NCI-H69 (cell line): ENCODE results near the gene ATP5IF1.

Source experiments
- DNase-seq: peaks from one replicate; lab custom pipeline; 2025; lab: John Stamatoyannopoulos, UW

Gene ATP5IF1

DNA sequence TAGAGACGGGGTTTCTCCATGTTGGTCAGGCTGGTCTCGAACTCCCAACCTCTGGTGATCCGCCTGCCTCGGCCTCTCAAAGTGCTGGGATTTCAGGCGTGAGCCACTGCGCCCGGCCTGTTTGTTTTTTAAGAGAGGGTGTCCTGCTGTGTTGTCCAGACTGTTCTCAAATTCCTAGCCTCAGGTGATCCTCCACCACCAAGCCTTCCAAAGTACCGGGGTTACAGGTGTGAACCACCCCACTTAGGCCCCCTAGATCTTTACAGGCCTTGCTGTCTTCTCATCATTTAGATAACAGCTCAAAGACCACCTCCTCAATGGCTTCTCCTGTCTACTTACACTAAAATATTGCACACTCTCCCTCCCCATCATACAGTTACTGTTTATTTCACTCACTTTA is 29.7 kb downstream of the ATP5IF1 start:
- peak; percentile 2 for DNase-seq

DNA sequence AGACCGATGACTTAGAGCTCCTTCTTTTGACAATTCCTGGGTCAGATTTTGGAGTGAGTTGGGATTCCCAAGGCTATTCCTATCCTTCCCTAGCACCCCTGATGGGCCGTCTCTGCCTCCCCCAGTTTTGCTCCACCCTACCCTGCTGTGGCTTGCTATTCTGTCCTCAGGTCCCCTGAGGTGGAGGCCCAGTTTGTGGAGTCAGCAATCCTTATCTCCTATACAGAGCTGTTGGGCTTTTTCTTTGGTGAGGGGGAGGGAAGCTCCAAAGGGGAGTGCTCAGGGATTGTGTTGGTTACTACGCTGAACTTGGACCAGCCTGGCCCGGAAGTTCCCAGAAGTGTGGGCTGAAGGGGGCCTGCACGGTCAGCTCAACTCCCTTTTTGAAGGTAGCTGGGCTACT is 31.0 kb downstream of the ATP5IF1 start:
- DNase-seq: no peak

DNA sequence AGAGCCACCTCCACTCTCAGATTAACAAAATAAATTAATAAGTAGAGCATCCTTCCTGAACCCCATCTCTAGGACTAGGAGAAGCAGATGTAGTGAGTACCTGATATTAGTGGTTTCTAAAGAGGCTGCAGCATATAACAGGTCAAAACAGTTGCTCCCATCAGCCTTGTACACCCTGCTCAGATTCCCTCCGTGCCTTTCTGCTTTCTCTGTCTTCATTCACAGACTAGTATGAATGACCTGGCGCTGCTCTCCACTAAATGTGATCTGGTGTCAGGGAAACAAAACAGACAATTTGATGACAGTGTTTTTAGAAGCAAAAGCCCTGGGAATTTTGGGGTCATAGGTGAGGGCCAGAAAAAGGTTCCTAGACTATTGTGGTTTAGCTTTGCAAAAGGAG is 31.7 kb downstream of the ATP5IF1 start:
- no peak for DNase-seq

DNA sequence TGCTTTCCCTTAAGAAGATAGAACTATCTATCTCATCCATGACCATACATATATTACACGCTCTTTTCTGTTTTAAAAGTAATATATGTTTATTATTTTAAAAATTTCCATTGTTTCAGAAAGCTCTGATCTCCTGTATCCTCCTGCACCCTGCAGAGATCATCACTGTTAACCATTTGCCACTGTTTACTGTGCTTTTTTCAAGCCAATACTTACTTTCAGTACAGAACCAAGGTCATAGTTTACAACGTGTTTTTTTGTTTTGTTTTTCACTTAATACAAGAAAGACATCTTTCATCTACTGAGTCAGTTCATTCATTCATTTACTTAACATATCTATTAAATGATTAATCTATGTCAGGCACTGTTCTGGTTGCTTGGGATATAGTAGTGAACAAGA is 33.6 kb downstream of the ATP5IF1 start:
- DNase-seq: no peak

DNA sequence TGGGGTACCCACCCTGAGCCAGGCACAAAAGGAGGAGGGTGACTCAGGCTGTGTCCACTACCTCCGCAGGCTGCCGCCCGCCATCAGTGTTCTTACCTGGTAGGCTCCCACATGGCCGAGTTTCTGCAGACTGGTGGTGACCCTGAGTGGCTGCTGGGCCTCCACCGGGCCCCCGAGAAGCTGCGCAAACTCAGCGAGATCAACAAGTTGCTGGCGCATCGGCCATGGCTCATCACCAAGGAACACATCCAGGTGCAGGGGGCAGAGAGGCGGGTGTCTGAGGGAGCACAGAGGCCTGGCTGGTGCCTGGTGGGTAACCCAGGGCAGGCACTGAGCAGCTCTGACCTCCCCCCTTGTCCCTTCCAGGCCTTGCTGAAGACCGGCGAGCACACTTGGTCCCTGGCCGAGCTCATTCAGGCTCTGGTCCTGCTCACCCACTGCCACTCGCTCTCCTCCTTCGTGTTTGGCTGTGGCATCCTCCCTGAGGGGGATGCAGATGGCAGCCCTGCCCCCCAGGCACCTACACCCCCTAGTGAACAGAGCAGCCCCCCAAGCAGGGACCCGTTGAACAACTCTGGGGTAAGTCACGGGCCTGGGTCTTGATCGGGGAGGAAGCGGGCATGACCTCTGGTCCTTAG is 36.4 kb downstream of the ATP5IF1 start:
- DNase-seq: no peak

- no peak for DNase-seq
Measured at GRCh38 chr1:28273216-28273860, 37.4 kb downstream of the ATP5IF1 start.

GRCh38 chr1:28278763-28279162 is 42.8 kb downstream of the ATP5IF1 start:
- no peak for DNase-seq

- DNase-seq: no peak
Measured at GRCh38 chr1:28279721-28280120, 43.8 kb downstream of the ATP5IF1 start.

DNA sequence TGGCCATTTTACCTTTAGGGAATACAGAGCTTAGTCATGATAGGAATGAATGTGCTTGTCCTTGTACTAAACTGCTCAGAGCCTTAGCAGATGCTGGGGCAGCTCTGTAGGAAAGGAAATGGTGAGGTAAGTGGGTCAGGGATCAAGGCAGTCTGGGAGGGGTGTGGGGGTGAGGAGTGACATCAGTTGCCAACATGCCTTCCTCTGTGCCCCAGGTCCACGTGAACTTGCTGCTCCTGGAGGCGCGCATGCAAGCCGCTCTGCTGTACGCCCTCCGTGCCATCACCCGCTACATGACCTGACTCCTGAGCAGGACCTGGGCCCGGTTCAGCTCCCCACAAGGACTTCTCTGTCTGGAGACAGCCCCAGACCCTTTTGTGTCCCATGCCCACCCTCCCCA is 44.6 kb downstream of the ATP5IF1 start:
- no peak for DNase-seq

GRCh38 chr1:28280977-28281381 is 45.1 kb downstream of the ATP5IF1 start:
- DNase-seq: no peak

DNA sequence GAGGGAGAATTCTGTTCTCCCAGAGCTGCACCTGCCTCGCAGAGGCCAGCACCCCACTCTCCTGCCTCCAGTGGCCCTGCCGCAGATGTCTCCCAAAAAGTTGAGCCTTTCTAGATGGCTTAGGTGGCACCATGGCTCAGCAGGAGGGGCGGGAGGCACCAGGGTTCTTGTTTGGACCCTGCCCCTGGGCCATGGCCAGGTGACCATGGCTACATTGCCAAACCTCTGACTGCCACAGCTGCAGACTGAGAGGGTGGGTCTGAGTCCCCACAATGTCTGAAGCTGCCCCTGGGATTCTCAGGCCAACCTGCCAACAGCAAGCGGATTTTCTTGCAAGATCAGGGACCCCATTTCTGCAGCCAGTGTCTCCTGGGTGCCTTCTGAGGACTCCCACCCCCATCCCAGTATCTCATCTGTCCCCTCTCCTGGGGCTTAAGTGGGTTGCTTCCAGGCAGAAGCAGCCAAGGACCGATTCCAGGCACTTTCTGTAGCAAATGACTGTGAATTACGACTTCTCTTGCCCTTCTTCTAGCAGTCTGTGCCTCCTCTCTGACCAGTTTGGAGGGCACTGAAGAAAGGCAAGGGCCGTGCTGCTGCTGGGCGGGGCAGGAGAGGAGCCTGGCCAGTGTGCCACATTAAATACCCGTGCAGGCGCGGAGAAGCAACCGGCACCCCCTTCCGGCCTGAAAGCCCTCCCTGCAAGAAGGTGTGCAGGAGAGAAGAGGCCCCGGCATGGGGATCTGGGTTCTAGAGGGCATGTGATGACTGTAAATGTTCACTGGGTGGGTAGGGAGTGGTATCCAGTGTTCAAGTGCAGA is 45.9 kb downstream of the ATP5IF1 start:
- no peak for DNase-seq

DNA sequence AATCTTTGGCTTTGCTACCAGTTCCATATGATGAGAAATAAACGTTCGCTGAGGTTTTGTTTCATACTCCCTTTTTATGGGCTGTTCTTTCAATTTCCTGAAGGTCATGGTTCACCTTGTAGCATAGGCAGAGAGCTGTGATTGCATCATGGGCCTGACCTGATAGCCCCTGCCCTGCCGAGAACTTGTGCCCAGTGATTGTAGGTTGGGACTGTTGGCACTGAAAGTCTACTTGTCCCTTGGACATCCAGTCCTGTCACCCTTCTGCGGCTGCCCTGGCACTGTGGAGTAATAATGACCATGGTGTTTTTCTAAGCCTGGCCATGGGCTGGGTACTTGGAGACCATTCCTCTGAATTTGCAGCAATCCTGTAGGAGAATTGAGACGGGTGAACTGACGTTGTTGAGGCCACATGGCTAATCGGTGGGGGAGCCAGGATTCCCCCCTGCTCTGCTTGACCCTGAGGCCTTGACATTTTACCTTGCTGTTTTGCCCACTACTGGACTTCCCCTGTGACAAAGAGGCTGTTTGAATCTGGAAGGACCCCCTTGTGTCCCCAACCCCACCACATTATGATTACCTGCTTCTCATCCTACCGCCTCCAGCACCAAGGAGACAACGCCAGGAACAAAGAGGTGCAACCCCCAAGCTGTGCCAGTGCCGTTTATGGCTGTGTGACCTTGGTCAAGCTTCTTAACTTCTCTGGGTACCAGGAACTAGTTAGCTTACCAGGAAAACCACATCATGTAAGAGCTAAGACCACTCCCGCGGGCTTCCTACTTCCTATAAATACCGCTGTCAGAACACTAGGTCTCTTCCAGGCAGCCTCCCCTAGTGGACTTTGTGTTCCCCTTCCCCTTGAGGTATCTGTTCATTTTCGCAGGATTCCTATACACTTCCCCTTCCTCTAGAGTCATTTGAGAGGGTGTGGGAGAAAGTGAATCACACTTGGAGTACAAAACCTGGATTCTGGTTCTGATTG is 46.8 kb downstream of the ATP5IF1 start:
- no peak for DNase-seq

- DNase-seq: no peak
Measured at GRCh38 chr1:28286111-28286510, 50.2 kb downstream of the ATP5IF1 start.
